SU-DHL-6 (cell line): Measurements from ENCODE around the gene ZBTB49.

ENCODE experiments used
- H2AFZ ChIP-seq: fragments of 200-600 bp; sonication (generic); 2 replicates; pipeline ENCODE4 v1.6.1; 2014; ENCODE audit warnings: low read depth, mild to moderate bottlenecking, moderate library complexity, mixed read lengths, antibody characterized with exemption, low read length; ENCODE audit not compliant: severe bottlenecking
- H3F3A ChIP-seq: fragments of 200-600 bp; shearing (Covaris generic); 2 replicates; pipeline ENCODE4 v1.6.0; 2016; ENCODE audit warnings: antibody characterized with exemption, mild to moderate bottlenecking; ENCODE audit not compliant: insufficient read depth
- H3K27ac ChIP-seq: fragments of 200-600 bp; sonication (generic); 2 replicates; pipeline ENCODE4 v1.5.1; 2016; ENCODE audit warnings: low read depth, mild to moderate bottlenecking, low read length, moderate library complexity, mixed read lengths
- H3K27me3 ChIP-seq: fragments of 200-600 bp; sonication (generic), shearing (Covaris generic); 2 replicates; pipeline ENCODE4 v1.6.0; 2014; ENCODE audit warnings: mild to moderate bottlenecking, low read length
- H3K36me3 ChIP-seq: fragments of 200-600 bp; sonication (generic); 2 replicates; pipeline ENCODE4 v1.6.1; 2014; ENCODE audit warnings: mild to moderate bottlenecking, low read length, mixed read lengths
- H3K4me2 ChIP-seq: fragments of 300-600, 200-600 bp; shearing (Covaris generic), sonication (generic); 2 replicates; pipeline ENCODE4 v1.6.0; 2014; ENCODE audit warnings: low read length, low read depth, mild to moderate bottlenecking; ENCODE audit not compliant: poor library complexity, severe bottlenecking
- H3K4me3 ChIP-seq: fragments of 200-600 bp; sonication (generic); 2 replicates; pipeline ENCODE4 v1.5.1; 2014; ENCODE audit warnings: antibody characterized with exemption, low read length, mild to moderate bottlenecking, mixed read lengths; ENCODE audit not compliant: insufficient read depth, poor library complexity, severe bottlenecking
- H3K79me2 ChIP-seq: fragments of 200-600 bp; sonication (generic); 2 replicates; pipeline ENCODE4 v1.6.1; 2014; ENCODE audit warnings: mild to moderate bottlenecking, low read length, moderate library complexity; ENCODE audit not compliant: insufficient read depth
- H3K9ac ChIP-seq: fragments of 200-600 bp; sonication (generic); 2 replicates; pipeline ENCODE4 v1.7.0; 2014; ENCODE audit warnings: mild to moderate bottlenecking, low read length
- H3K9me2 ChIP-seq: fragments of 200-600 bp; sonication (generic); replicated peaks from 2 replicates; pipeline ENCODE4 v1.6.1; 2014; ENCODE audit warnings: low read length; ENCODE audit not compliant: insufficient read depth
- H3K9me3 ChIP-seq: fragments of 200-600 bp; sonication (generic); 2 replicates; pipeline ENCODE4 v1.6.1; 2014; ENCODE audit warnings: low read length, mixed read lengths; ENCODE audit not compliant: insufficient read depth
- H4K20me1 ChIP-seq: fragments of 200-600 bp; sonication (generic); 2 replicates; pipeline ENCODE4 v1.6.1; 2014; ENCODE audit warnings: low read depth, mild to moderate bottlenecking, antibody characterized with exemption, low read length, moderate library complexity, mixed read lengths
- CTCF ChIP-seq: fragments of 200-600 bp; sonication (generic); IDR thresholded peaks from one replicate; pipeline ENCODE4 v1.5.1; 2017; ENCODE audit warnings: antibody characterized with exemption, mild to moderate bottlenecking, low read length, moderate library complexity; ENCODE audit not compliant: insufficient read depth, poor library complexity, severe bottlenecking
- EZH2phosphoT487 ChIP-seq: fragments of 200-600 bp; sonication (generic), shearing (Covaris generic); conservative IDR thresholded peaks from 2 replicates; pipeline ENCODE4 v1.6.1; 2018; ENCODE audit warnings: mild to moderate bottlenecking, antibody characterized with exemption, low read length, moderate library complexity, mixed read lengths

The ZBTB49 gene

GRCh38 chr4:4364486-4365208, 74.6 kb downstream of the ZBTB49 start:
- no peaks in the 10 kb centered on the region for H3K36me3 ChIP-seq
- H3K27ac ChIP-seq, result no peak overlapping the region
- no peaks in the 10 kb centered on the region for H3K79me2 ChIP-seq
- H3K4me2 ChIP-seq, result no peak overlapping the region
- H2AFZ ChIP-seq, result no peak overlapping the region
- H3K9ac ChIP-seq, result no peak overlapping the region
- no peaks in the 10 kb centered on the region for H3K9me2 ChIP-seq
- H3K27me3 ChIP-seq, result no peaks in the 10 kb centered on the region
- no peak for TF ChIP-seq CTCF
- TF ChIP-seq EZH2phosphoT487, result no peak
- H3F3A ChIP-seq, result no peaks in the 10 kb centered on the region
- H3K9me3 ChIP-seq, result no peaks in the 10 kb centered on the region; the same call in 1 of the 2 replicates
- no peaks in the 10 kb centered on the region for H4K20me1 ChIP-seq
- H3K4me3 ChIP-seq, result no peak overlapping the region

- H3K27me3 ChIP-seq, result no peaks in the 10 kb centered on the region
- H3K4me2 ChIP-seq, result no peak overlapping the region
- no peaks in the 10 kb centered on the region for H3K79me2 ChIP-seq
- no peak overlapping the region for H2AFZ ChIP-seq
- no peak for TF ChIP-seq CTCF
- TF ChIP-seq EZH2phosphoT487, result no peak
- no peaks in the 10 kb centered on the region for H4K20me1 ChIP-seq
- no peak overlapping the region for H3K4me3 ChIP-seq
- no peaks in the 10 kb centered on the region for H3K9me2 ChIP-seq
- no peaks in the 10 kb centered on the region; the same call in 1 of the 2 replicates for H3K9me3 ChIP-seq
- H3K27ac ChIP-seq, result no peak overlapping the region
- H3K9ac ChIP-seq, result no peak overlapping the region
- H3K36me3 ChIP-seq, result no peaks in the 10 kb centered on the region
- no peaks in the 10 kb centered on the region for H3F3A ChIP-seq
Observed at GRCh38 chr4:4368809-4369580, 78.9 kb downstream of the ZBTB49 start.
